Ureter (tissue), 1 donor: ENCODE data around the gene DDX3X. TPM values are rescaled to one million over a fixed set of nuclear protein-coding genes. Genes with fewer than 3 reads are reported as not detected.
"Not testable (repeated sequence)": the region's sequence is repeated elsewhere in the genome, so short reads cannot be mapped to it uniquely, and the experiment has no call there.

Experiments
- DNase-seq: peaks from one replicate; pipeline ENCODE4 v3.0.0-alpha.2; 2020; ENCODE audit warnings: low spot score
- total RNA-seq: library from RNA; stranded (reverse); gene quantifications from one replicate; pipeline ENCODE4 v1.2.4, GENCODE V29; 2023
- donor health status: DM: yes; HTN: yes; CAD: no.

The DDX3X gene
- total RNA-seq, 1 donor from 2014 or later: 247 TPM

DNA sequence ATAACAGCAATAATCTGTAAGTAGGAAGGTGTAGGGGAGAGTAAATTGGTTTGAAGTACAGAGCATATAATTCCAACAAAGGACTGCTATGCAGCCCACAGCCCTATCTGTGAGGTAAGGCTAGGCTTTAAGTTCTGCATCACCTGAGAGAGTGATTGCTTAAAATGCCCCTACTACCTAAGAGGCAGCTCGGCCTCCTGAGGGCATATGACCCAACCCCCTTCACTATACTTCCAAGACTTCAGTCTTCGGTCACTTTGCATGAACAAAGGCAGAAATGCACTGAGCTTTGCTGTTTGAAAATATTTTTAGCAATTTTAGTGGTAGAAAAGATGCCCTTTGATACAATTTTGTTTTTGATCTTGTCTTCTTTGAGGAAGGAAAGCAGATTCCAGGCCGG is 4.9 kb upstream of the DDX3X start:
- DNase-seq: no peak

DNA sequence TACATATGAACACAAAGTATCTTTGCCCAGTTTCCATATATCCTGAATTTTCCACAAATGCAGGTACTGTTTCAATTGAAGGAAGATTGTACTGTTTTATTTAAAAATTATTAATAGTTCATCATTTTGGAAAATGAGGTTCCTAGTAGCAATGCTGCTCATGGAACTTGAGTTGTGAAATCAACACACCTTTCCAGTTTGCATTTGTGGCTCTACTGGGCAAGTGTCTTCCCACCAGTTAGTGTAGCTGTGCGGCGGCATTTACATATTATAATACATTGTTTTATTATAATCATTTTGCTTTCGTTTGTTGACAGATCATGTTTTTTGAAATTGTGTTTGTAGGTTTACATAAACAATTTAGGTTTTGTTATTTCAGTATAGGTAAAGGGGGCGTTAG is 2.0 kb upstream of the DDX3X start:
- no peak for DNase-seq

DNA sequence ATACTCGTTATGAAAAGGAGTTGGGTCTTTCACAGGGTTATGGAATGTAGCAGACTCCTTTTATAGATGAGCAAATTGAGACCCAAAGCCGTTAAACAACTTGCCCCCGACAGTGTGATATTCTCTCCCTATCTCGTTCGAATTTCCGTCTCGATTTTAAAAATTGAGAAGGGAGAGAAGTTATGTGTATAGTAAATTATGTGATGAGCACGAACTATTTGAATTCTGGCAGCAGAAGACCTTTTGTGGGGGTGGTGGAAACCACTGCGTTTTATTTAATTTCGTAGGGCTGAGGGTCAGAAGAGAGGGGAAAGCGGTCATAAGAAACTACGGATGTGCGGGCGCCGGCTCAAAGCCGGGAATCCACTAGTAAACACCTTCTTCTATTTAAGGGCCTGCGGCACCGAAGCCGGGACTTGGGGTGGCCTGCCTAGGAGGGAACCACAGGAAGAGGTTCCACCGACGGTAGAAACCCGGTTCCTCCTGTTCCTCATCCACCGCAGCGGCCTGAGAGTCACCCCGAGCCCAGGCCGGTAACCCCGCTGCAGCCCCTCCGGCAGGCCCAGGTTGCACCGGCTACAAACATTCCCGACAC is 1.5 kb upstream of the DDX3X start:
- no peak for DNase-seq

DNA sequence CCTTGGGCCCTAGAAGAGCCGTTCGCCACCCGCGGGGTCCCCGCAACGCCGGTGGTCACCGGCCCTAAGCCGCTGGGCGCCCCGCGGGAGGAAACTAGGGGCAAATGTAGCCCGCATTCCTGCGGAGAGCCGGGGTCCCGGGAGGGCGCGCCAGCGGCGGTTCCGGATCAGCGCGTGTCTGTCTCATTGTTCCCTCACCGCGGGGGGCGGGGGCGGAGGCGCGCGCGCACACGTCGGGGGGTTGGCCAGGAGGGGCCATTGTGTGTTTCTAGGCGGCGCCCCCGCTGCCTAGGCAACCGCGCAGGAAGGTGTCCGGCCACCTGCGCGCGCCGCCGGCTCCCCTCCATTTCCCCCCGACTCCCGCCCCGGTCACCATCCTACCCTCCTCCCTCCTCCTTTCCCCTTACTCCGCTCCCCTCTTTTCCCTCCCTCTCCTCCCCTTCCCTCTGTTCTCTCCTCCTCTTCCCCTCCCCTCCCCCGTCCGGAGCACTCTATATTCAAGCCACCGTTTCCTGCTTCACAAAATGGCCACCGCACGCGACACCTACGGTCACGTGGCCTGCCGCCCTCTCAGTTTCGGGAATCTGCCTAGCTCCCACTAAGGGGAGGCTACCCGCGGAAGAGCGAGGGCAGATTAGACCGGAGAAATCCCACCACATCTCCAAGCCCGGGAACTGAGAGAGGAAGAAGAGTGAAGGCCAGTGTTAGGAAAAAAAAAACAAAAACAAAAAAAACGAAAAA is 789 bp upstream of the DDX3X start:
- DNase-seq: peak; percentile 93

DNA sequence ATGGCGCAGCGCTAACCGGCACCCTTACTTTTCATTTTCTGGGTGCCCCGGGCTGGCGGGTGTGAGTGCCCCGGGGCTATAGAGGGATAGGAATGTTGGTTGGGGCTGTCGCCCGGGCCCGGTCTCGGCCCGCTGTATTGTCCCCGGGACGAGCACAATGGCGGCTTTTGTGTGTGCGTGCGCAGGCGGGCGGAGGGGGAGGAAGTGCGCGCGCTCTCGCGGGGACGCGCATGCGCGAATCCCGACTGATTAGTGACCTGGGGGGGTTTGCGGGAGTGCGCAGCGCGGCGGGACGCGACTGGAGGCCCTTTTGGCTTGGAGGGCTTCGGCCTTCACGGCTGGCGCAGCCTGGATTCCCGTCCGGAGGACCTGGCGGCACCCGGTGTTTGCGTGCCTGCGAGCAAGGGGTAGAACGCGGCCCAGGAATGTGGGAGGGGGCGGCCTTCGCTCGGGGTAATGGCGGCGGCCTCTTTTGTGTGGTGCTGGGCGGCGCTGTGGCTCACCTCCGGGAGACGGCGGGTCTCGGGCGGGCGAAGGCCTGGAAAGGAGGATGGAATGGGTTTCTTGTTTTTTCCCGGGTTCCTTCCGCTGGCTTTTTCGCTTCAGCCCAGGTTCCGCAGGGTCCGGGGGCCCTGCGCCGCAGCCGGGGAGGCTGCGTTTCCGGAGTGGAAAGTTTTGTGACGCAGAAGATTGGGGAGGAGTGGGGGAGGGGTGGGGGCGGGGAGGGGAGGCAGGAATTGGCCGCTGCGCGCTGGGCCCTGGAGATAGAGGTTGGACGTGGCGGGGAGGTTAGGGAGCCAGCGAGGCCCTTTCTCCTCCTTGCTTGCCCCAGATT is 618 bp downstream of the DDX3X start:
- peak; percentile 95 for DNase-seq

DNA sequence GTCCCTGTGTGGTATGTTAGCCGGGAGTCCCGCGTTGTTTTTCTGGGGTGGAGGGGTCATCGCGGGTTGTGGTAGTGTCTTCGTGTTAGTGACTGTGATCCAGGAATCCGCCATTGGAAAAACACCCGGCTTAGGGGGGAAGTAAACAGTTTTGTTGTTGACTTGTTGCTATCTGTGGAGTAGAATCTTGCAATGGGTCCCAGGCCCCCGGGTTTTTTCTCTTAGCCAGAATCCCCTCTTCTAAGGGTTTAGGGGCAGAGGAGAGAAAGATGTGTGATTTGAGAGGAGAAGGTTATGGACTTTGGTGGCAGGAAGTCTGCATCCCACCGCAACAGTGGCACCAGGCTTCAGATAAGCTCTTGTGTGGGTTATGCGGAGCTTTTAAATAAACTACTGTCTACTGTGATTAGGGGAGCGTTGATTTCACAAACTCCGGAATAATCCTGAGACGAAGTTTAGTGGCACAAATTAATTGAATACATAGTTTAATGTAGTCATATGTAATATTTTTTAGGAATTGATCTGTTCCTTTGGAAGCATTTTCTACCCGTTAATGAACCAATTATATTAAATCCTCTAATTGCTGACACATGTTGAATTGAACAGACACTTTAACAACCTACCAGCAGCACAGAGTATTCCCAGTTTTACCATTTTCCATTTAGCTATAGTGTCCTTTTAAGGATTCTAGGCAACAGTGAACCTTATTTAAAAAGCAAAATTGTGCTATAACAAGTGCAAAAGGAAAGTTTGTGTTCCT is 1.4 kb downstream of the DDX3X start:
- DNase-seq: no peak

DNA sequence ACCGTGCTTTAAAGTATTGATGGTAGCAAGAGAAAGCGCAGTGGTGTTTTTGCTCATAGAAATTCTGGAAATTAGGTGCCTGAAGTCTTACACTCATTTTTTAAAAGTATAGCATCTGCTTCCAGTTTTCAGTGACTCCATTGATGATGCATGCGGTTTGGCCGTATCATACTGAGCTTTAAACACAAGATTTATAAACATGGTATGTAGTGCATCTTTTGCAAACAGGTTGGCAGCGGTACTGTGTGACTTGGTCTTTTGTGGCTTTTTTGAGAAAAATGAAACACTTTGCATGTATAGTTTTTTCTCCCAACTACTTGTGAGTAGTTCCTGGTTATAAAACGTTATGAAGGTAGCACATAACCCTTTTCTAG is 2.0 kb downstream of the DDX3X start:
- DNase-seq: no peak

DNA sequence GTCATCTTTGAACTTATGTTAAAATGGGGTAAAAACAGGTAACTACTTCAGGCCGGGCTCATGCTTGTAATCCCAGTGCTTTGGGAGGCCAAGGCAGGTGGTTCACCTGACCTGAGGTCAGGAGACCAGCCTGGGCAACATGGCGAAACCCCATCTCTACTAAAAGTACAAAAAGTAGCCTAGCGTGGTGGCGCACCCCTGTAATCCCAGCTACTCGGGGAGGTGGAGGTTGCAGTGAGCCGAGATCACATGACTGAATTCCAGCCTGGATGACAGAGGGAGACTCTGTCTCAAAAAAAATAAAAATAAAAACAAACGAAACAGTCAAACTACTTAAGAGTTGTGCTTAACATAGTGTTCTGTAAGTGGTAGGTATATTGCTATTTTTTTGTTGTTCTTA is 2.5 kb downstream of the DDX3X start:
- no peak for DNase-seq

DNA sequence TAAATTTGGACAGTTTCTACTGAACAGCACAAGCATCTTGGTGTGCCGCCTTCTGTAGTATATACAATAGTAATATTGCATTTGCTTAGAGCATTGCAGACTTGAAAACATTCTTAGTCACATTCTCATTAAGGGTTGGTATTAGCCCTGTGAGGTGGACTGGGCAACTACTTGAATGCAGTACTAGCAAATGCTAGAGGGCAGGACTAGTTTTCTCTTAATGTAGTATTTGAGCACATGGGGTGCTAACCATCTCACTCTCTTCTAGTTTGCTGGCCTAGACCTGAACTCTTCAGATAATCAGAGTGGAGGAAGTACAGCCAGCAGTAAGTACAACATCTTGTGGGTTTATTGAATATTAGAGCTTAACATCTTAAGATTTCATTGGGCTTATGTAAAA is 3.2 kb downstream of the DDX3X start:
- DNase-seq: no peak

DNA sequence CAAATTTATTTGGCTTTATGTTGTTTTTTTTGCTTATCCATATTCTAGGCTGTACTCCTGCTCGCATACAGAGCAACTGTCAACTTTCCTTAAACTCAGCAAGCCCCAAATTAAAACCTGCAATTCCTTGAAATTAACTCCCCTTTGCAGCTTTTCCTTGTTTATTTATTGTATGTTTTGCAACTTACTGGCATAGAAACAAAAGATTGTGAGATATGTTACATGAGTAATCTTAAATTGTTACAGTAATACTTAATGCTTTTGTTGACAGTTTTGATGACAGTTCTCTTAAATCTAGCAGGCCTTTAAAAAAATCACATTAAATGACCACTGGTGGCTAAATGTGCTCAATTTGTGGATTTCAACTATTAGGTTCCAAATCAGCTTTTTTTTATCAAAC is 4.5 kb downstream of the DDX3X start:
- DNase-seq: no peak

DNA sequence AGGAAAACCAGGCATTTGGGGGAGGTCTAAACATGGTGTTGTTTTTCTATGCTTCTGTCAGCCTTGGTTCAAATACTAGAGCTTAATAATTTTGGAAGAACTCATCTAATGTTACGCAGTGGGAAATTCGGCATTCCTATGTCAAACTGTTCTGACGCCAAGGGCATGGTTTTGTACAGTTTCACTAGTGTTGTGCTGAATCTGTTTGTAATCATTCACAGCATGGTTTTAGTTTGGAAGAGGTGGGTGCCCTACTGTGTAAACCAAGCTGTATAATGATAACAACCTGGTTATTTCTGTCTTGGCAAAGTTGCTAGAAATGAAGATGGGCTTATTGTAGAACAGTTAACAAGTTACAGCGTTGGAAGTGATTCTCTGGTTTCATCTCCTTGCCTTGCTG is 5.2 kb downstream of the DDX3X start:
- no peak for DNase-seq

DNA sequence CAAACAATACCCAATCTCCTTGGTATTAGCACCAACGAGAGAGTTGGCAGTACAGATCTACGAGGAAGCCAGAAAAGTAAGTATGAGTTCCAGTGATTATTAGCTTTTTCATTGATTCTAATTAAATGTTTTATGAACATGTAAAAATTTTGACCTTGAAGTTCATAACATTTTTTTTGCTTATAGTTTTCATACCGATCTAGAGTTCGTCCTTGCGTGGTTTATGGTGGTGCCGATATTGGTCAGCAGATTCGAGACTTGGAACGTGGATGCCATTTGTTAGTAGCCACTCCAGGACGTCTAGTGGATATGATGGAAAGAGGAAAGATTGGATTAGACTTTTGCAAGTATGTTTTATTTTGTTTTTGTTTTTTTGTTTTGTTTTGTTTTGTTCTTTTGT is 10.1 kb downstream of the DDX3X start:
- no peak for DNase-seq

DNA sequence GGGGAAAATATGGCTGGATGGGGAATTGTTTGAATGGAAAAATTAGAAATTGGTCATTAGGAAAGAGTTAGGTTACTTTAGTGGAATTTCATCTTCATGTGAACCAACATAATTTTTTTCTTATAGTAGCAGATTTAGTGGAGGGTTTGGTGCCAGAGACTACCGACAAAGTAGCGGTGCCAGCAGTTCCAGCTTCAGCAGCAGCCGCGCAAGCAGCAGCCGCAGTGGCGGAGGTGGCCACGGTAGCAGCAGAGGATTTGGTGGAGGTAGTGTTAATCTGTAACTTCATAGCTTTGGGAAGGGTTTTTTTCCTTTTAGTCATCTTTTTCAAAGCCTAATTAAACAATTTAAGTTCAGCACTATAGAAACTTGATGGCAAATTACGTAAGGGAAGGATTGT is 13.2 kb downstream of the DDX3X start:
- DNase-seq: no peak

DNA sequence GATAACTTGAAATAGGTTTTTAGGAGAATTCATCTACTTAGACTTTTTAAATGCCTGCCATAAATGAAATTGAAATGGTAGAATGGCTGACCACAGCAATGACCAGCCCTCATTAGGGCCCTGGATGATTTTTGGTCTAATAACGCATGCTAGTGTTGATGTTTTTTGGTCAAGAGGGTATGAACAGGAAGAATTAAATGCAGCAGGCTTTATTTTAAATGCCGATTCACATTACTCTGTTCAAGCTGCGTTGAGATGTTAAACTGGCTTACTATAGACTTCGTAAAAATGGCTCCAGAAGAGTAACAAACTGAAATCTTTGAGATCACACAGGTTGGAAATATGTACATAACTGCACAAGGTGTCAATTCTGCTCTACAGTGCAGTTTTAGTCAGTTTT is 14.6 kb downstream of the DDX3X start:
- no peak for DNase-seq

DNA sequence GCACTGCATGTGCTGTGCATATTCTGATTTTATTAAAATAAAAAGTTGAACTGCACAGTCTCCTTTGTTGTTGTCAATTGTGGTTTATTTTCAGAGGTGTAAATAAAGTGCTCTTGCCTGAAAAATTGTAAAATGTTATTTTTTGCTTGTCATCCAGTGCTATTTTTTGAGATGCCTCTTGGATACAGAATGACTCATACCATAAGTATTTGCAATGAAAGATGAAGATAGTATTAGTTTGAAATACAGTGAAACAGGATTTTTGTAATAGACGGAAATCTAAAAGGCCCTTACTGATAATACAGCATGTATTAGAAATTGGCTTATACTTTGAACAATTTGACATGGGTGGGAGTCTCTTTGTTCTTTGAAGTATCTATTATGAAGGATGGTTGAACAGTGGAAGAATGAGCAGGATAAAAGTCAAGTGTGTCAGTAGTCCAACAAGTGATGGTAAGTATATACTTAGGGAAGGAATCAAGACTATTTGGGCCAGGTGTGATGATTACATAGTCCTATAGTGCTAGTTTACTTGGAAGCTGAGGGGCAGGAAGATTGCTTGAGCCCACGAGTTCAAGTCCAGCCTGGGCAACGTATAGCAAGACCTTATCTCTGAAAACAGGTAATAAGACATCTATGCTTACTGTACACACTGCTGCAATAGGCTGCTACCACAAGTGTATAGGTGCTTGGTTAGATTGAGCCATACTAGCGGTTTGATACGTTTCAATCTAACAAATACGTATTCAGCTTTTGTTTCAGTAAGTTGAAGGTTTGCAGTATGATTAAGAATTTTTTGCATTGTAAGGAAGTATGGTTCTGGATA is 16.4 kb downstream of the DDX3X start:
- no peak for DNase-seq

DNA sequence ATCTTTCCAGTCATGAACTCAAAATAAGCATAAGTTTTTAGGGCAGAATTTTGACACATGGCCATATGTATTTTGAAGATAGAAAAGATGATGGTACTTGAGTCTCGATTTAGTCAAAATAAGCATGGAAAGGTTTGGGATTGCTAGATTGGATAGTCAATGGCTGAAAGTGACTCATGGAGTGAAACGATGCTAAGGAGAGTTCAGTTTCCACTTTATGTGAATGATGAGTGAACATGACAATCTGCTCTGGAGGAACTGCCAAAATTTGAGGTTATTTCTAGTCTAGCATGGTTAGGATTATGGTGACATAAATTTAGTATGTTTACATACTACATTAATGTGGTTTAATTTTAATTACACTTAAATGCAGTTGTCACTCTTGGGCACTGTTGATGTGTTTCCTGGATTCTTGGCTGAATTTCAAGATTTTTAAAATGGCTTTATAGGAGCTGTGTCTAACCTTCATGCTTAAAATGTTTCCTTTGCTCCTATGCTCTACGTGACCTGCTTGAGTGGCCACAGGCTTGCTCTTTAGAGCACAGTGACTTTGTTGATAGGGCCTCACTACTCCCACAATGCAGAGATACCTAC is 17.1 kb downstream of the DDX3X start:
- DNase-seq: no peak

DNA sequence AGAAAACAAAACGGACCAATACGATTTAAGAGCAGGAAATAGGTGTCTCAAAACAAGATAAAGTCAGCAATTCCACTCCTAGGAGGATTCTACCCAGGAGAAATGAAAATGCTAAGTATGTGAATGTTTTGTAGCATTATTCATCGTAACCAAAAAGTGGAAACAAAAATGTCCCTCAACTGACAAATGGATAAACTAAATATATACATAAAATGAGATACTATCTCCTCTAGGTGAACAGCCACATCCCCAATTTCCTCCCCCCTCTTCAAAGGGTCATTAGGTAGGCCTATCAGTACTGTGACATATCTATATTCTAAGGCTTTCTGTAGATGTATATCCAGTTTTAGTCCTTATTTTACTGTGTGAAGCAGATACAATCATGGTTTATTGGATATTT is 18.0 kb downstream of the DDX3X start:
- DNase-seq: no peak

DNA sequence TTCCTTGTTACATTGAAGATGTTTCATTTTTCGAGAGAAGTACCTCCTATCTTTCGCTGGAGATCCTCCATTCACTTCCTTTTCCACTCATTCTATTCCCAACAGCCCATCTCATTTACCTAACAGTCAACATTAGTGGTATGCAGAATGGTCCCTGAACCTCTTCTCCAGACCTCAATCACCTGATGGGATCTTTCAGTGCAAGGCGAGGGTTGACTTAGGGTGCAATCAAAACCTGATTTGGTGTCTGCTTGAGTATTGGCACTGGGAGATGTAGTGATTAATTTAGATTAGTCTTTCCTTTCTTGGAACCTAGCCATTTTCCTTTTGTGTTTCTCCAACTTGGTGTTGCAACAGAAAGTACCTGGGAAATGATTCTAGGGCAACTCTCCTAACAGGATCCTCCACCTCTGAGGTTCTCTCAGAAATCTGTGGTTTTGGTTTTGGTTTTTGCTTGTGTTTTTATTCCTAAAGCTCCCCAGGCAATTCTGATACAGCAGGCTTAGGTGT is 18.4 kb downstream of the DDX3X start:
- DNase-seq: no peak

DNA sequence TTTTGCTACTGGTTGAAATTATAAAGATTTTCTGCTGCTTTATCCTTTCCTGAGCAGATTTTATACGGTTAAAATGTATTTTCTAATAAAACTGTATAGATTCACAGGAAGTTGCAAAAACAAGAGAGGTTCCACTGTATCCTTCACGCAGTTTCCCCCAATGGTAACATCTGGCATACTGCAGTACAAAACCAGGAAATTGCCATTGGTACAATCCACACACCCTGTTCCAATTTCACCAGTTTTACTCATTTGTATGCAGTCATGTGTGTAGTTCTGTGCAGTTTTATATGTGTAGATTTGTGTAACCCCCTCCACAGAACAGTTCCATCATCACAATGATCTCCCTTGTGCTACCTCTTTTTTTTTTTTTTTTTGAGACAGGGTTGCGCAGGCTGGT is 20.0 kb downstream of the DDX3X start:
- no peak for DNase-seq

DNA sequence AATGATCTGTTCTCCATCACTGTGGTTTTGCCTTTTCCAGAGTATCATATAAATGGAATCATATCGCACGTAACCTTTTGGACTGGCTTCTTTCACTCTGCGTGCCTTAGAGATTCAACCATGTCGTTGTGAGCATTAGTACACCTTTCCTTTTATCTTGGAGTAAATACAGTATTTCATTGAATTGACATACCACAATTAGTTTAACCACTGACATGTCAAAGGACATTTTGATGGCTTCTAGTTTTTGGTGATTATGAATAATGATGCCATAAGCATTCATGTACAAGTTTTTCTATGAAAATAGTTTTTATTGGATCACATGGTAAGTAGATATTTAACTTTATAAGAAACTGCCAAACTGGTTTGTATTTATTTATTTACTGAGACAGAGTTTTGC is 35.2 kb downstream of the DDX3X start:
- no peak for DNase-seq

DNA sequence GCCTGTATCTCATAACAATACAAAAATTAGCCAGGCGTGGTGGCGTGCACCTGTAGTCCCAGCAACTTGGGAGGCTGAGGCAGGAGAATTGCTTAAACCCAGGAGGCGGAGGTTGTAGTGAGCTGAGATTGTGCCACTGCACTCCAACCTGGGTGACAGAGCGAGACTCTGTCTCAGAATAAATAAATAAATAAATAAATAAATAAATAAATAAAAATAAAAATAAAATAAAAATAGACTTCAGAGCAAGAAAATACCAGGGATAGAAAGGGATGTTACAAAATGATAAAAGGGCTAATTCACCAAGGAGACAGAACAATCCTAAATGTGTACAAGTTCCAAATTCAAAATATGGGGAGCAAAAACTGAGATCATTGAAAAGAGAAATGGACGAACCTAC is 37.6 kb downstream of the DDX3X start:
- not testable (repeated sequence) for DNase-seq
